HG03280 (cell line): ENCODE measurements around the gene OVOL1.
A peak's percentile ranks its signal among the peaks of the same experiment; 100 is the strongest.
"Not testable (repeated sequence)": the region's sequence is repeated elsewhere in the genome, so short reads cannot be mapped to it uniquely, and the experiment has no call there.

ENCODE experiments used
- ATAC-seq: cut with Tn5 transposase; IDR thresholded peaks from one replicate; pipeline ENCODE4 v1.9.1; 2021; ENCODE audit warnings: mild to moderate bottlenecking, moderate library complexity; ENCODE audit not compliant: unreplicated experiment

Gene OVOL1

GRCh38 chr11:65814131-65814985, 27.5 kb downstream of the OVOL1 start:
- no peak for ATAC-seq

- no peak for ATAC-seq
Measured at GRCh38 chr11:65814986-65815565, 28.2 kb downstream of the OVOL1 start.

DNA sequence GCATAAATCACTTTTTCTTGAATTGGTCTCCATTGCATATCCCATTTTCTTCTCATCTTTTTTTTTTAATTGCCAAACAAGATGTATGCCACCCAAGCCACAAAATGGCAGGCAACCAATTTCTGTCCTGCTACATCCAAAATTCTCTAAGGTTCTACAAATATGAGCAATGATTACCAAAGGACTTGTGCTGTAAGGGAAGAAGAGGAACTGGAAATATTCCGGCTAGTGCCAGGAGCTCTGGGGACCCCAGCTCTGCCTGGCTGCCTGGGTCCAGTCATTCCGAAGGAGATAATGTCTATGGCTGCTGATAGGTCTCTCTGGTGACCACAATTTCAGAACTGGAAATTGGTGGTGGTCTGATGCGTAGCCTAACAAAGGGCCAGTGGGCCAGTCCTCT, 29.8 kb downstream of the OVOL1 start:
- ATAC-seq: no peak

DNA sequence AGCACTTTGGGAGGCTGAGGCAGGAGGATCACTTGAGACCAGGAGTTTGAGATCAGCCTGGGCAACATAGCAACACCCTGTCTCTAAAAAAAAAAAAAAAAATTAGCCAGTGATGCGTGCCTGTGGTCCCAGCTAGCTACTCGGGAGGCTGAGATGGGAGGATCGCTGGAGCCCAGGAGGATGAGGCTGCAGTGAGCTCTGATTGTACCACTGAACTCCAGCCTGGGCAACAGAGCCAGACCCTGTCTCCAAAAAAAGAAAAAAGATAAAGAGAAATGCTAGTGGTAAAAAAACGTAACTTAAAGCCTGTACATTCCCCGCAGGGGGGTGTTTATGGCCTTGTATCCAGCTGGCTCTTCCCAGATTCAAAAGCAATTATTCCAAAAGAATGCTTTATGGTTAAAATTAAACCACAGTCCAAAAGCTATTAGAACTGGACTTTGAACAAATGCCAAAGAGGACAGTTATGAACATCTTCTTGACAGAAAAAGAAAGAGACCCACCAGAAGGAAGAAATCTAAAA, 30.5 kb downstream of the OVOL1 start:
- no peak for ATAC-seq

DNA sequence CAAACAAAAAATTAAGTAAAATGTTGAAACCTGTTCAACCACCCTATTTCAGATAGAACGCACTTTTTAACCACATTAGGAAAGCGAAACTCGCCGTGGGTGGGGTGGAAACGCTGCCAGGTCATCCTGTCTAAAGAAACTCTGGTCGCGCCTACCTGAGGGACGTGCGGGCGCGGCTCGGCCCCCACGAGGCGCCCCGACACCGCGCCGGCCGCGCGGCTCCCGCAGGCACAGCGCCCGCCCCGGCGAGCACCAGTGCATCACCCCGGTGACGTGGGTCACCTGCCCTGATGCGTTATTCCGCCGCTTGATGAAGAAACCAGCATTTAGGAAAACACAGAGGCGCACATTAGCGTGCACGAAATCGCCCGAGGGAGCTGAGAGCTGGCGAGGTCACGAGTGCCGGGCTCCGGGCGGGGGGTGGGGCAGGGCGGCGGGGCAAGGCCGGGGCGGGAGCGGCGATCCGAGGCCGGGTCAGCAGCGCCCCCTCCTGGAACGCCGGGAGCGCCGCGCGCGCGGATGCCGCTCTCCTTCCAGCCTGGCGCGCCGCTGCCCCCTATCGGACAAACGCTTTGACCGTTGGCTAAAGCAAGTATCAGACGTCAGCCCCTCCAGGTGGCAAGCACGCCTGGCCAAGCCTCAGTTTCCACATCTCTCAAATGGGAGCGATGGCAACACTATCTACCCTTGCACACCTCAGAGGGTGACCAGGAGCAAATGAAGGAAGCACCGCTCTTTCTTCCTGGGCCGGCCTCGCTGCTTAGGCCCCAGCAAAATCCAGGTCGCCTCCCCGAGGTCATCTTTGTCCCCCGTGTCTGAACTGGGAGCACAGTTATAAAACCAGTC, 31.2 kb downstream of the OVOL1 start:
- ATAC-seq: peak; percentile 90

- ATAC-seq: no peak
Measured at GRCh38 chr11:65821107-65821506, 34.2 kb downstream of the OVOL1 start.

GRCh38 chr11:65822776-65823528, 36.1 kb downstream of the OVOL1 start:
- no peak for ATAC-seq

GRCh38 chr11:65826984-65827735, 40.3 kb downstream of the OVOL1 start:
- no peak for ATAC-seq

- ATAC-seq: no peak
Measured at GRCh38 chr11:65829459-65829858, 42.6 kb downstream of the OVOL1 start.

- not testable (repeated sequence) for ATAC-seq
Measured at GRCh38 chr11:65832231-65832630, 45.4 kb downstream of the OVOL1 start.

GRCh38 chr11:65833297-65834030, 46.6 kb downstream of the OVOL1 start, which contains the start of gene SNX32:
TSS of gene SNX32 (plus strand) at chr11:65833963. CDS start at chr11:65834066, 103 bp downstream.
- ATAC-seq: peak; percentile 91

DNA sequence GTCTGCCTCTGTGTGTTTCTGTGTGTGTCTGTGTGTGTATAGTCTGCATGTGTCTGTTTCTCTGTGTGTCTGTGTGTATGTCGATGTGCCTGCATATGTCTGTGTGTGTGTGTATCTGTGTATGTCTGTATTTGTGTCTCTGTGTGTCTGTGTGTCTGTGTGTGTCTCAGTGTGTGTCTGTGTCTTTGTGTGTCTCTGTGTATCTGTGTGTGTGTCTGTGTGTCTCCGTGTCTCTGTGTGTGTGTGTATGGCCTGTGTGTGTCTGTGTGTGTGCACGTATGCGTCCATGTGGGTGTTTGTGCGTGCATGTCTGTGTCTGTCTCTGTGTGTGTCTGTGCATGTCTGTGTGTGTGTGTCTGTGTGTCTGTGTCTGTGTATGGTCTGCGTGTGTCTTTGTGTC, 47.3 kb downstream of the OVOL1 start:
- no peak for ATAC-seq

DNA sequence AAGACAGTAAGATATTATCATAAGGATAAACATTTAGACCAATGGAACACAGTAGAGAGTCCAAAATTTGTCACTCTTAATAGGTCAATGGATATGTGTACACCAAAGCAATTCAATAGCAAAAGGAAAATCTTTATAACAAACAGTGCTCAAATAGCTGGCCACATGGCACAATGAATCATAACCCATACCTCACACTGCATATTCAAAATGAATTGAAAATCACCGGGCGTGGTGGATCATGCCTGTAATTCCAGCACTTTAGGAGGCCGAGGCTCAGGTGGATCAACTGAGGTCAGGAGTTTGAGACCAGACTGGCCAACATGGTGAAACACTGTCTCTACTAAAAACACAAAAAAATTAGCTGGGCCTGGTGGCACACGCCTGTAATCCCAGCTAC, 55.3 kb downstream of the OVOL1 start:
- ATAC-seq: no peak

GRCh38 chr11:65843811-65844210, 56.9 kb downstream of the OVOL1 start:
- ATAC-seq: no peak

DNA sequence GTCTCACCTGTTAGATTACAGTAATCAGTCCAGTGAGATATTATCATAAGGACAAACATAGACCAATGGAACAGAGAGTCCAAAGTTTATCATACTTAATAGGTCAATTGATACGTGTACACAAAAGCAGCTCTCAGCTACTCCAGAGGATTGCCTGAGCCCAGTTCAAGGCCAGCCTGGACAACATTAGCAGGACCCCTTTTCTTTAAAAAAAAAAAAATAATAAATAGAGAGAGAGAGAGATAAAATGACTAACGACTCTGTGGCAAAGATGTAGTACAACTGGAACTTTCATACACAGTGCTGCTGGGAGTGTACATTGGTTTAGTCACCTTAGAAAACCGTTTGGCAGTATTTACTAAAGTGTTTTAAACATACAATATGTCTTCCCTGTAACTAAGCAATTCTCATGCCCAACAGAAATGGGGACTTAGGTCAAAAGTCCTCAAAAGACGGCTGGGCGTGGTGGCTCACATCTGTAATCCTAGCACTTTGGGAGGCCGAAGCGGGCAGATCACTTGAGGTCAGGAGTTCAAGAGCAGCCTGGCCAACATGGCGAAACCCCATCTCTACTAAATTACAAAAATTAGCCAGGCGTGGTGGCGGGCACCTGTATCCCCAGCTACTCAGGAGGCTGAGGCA, 57.5 kb downstream of the OVOL1 start:
- no peak for ATAC-seq
